Kidney (tissue), 14 donors: ENCODE data around the gene CDX2. TPM values are rescaled to one million over a fixed set of nuclear protein-coding genes. Genes with fewer than 3 reads are reported as not detected.

Experiments
- DNase-seq, 5 donors: peaks; one replicate each; pipeline ENCODE4 v3.0.0-alpha.2; 2013 to 2020
- FAIRE-seq: peaks from 2 replicates; lab custom pipeline; 2012; peaks lifted over from hg19 to GRCh38; lab: Jason Lieb, UNC
- H3K27ac ChIP-seq, 2 donors: one replicate each; pipeline ENCODE4 v1.7.0; 2013; ENCODE audit warnings: low read depth in 2 of 2, low read length in 2 of 2, inconsistent platforms in 1 of 2
- H3K27me3 ChIP-seq: one replicate; pipeline ENCODE4 v1.7.1; 2013; ENCODE audit warnings: low read length, inconsistent platforms; ENCODE audit not compliant: control insufficient read depth, insufficient read depth
- H3K36me3 ChIP-seq, 3 donors: one replicate each; pipeline versions ENCODE4 v1.7.0 to v1.7.1; 2013; ENCODE audit warnings: low read length in 3 of 3, control low read depth in 1 of 3, inconsistent platforms in 1 of 3; ENCODE audit not compliant: insufficient read depth in 3 of 3, control insufficient read depth in 2 of 3
- H3K4me1 ChIP-seq, 3 donors: one replicate each; pipeline versions ENCODE4 v1.7.0 to v1.7.1; 2013; ENCODE audit warnings: low read length in 3 of 3, inconsistent platforms in 1 of 3, low read depth in 1 of 3; ENCODE audit not compliant: control insufficient read depth in 2 of 3, insufficient read depth in 2 of 3
- H3K4me3 ChIP-seq, 3 donors: one replicate each; pipeline versions ENCODE4 v1.7.0 to v1.8.1; 2013; ENCODE audit warnings: low read length in 3 of 3, control low read depth in 1 of 3, inconsistent platforms in 1 of 3
- H3K9ac ChIP-seq, 3 donors: one replicate each; pipeline versions ENCODE4 v1.7.0 to v1.7.1; 2013; ENCODE audit warnings: low read length in 3 of 3, control low read depth in 1 of 3, inconsistent platforms in 1 of 3
- H3K9me3 ChIP-seq, 3 donors: one replicate each; pipeline versions ENCODE4 v1.7.0 to v1.7.1; 2013; ENCODE audit warnings: low read length in 3 of 3, control low read depth in 1 of 3, inconsistent platforms in 1 of 3; ENCODE audit not compliant: control insufficient read depth in 2 of 3, insufficient read depth in 1 of 3
- intact Hi-C: fragments of 100-400 bp; cut with DNase I; formaldehyde crosslinking; loops from one replicate; pipeline ENCODE4 v1.11.1; 2022
- polyA plus RNA-seq: library from polyadenylated mRNA; stranded (reverse); fragments of 350-450 nt; fragmentation: Illumina TruSeq; extraction: RNeasy Lipid Tissue Mini Kit (QIAGEN cat#74804); gene quantifications from one replicate; pipeline ENCODE4 v1.2.3, GENCODE V29; 2014; ENCODE audit warnings: low read depth, low replicate concordance; ENCODE audit not compliant: insufficient read depth
- total RNA-seq: library from RNA; stranded (reverse); fragmentation: NEBNext Ultra II Directional; extraction: Animal tissue kit (Norgen Biotek cat#: 25700); gene quantifications from one replicate; pipeline ENCODE4 v1.2.1, GENCODE V29; 2021
- TF ChIP-seq, protein P1 (sequence below): IDR thresholded peaks from 3 replicates; pipeline ENCODE4 v1.5.1; 2012; ENCODE audit warnings: mild to moderate bottlenecking, moderate library complexity, borderline replicate concordance; ENCODE audit not compliant: insufficient read depth; ENCODE audit errors: extremely low read depth
- donor health status: control.
- donor health status: control.
- donor health status: control.
- donor health status: control.
- donor health status: control.
- donor health status: DM: yes; HTN: yes; CAD: no.
- donor health status: Normal renal cell carcinoma (clear cell type).

Gene CDX2
- total and polyA plus RNA-seq, 2 donors from 2014 or later: not detected

DNA sequence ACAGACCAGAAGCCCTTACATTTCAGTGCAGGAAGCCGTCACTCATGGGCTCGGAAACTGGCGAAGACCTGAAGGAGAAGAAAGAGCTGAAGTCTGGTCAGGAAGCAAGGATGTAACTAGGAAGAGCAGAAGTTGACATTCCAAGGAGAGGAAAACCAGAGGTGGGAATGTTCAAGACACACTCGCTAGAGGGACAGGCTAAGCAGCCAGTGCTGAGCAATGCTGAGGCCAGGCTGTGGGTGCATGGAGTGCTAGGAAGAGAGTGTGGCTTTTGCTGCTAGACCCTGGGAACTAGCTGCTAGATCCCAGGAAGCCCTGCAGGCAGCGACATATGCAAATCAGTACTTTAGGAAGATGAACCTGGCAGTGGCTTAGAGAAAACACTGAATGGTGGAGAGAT, 31.5 kb upstream of the CDX2 start:
- no peaks in the 10 kb centered on the region for H3K9me3 ChIP-seq
- H3K4me1 ChIP-seq: no peaks in the 10 kb centered on the region
- H3K27me3 ChIP-seq: no peaks in the 10 kb centered on the region
- no peak overlapping the region for H3K4me3 ChIP-seq
- DNase-seq (no peak), FAIRE-seq (no peak)
- TF ChIP-seq, protein P1, sequence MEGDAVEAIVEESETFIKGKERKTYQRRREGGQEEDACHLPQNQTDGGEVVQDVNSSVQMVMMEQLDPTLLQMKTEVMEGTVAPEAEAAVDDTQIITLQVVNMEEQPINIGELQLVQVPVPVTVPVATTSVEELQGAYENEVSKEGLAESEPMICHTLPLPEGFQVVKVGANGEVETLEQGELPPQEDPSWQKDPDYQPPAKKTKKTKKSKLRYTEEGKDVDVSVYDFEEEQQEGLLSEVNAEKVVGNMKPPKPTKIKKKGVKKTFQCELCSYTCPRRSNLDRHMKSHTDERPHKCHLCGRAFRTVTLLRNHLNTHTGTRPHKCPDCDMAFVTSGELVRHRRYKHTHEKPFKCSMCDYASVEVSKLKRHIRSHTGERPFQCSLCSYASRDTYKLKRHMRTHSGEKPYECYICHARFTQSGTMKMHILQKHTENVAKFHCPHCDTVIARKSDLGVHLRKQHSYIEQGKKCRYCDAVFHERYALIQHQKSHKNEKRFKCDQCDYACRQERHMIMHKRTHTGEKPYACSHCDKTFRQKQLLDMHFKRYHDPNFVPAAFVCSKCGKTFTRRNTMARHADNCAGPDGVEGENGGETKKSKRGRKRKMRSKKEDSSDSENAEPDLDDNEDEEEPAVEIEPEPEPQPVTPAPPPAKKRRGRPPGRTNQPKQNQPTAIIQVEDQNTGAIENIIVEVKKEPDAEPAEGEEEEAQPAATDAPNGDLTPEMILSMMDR: no peak
- intact Hi-C loops: no loop called here
- H3K27ac ChIP-seq: no peak overlapping the region
- H3K36me3 ChIP-seq: no peaks in the 10 kb centered on the region
- no peak overlapping the region for H3K9ac ChIP-seq

DNA sequence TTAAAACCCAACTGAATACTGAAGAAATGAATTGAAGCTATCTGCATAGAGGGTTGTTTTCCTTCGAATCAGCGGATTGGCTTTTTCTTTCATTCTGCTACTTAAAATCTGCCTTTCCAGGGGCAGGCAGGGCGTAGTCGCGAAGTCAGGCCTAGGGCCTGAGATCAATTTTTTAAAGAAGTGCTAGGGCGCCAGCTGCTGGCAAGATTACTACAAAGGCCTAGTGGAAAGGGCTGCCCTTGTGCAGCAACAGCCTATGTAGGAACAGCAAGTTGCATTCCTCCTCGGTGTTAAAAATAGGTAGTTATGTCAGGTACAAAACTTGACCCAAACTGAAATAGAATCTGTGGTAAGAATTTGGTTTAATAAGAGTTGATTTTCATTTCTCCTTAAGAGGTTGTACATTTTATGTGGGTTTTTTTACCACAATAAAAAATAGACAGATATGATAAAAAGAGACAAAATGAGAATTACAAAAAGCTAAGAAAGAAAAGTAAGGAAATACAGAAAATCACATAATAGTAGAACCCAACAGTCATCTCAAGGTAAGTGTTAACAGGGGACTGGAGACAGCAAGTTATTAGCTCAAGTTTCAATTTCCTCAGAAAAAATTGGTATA, 28.9 kb upstream of the CDX2 start:
- TF ChIP-seq, protein P1: peak; percentile 47
- no peaks in the 10 kb centered on the region for H3K27me3 ChIP-seq
- peak in 3 of 5 donors; percentile 55 to 65 (median 61) for DNase-seq
- no peaks in the 10 kb centered on the region for H3K4me1 ChIP-seq
- peak; percentile 17 for FAIRE-seq
- no peak overlapping the region for H3K4me3 ChIP-seq
- intact Hi-C loops: no loop called here
- no peak overlapping the region for H3K9ac ChIP-seq
- H3K36me3 ChIP-seq: no peaks in the 10 kb centered on the region
- no peaks in the 10 kb centered on the region for H3K9me3 ChIP-seq
- H3K27ac ChIP-seq: no peak overlapping the region

DNA sequence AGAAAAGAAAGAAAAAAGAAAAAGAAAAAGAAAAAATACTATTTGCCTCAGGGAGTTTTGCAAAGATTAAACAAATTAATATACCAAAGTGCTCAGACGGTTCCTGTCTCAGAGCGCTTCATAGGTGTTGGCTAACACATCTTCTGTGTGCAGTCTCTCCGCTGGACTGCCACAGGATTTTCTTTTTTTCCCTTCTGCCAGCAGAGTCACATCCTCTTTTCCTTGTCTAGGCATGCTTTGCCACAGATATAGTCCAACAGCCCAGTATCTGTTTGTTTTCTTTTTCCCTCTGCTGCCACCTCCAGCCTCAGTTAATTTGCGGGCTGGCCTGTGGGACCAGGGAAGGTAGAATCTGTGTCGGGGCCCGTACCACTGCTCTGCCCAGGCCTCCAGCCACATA, 22.8 kb upstream of the CDX2 start:
- no peak overlapping the region for H3K27ac ChIP-seq
- TF ChIP-seq, protein P1: no peak
- intact Hi-C loops: no loop called here
- no peak for DNase-seq
- H3K4me3 ChIP-seq: no peak overlapping the region
- H3K9me3 ChIP-seq: no peaks in the 10 kb centered on the region
- no peaks in the 10 kb centered on the region for H3K27me3 ChIP-seq
- no peaks in the 10 kb centered on the region for H3K36me3 ChIP-seq
- no peak overlapping the region for H3K9ac ChIP-seq
- no peak for FAIRE-seq
- peaks cover 0 to 3% (median 0%) of the 10 kb centered on the region in 3 donors for H3K4me1 ChIP-seq
